Liver (tissue), 9 donors: ENCODE measurements around the gene PRICKLE4. TPM values are rescaled to one million over a fixed set of nuclear protein-coding genes. Genes with fewer than 3 reads are reported as not detected.

Source experiments
- DNase-seq: peaks from one replicate; pipeline ENCODE4 v3.0.0-alpha.2; 2017; ENCODE audit warnings: low spot score
- H3K27ac ChIP-seq, 2 donors: one replicate each; pipeline ENCODE4 v1.7.0; 2013; ENCODE audit warnings: inconsistent platforms in 2 of 2, low read length in 2 of 2, control low read depth in 1 of 2, low read depth in 1 of 2, mild to moderate bottlenecking in 1 of 2
- H3K27me3 ChIP-seq, 4 donors: one replicate each; pipeline versions ENCODE4 v1.6.1 to v1.7.0; 2013; ENCODE audit warnings: low read length in 3 of 4, inconsistent platforms in 1 of 4, mild to moderate bottlenecking in 1 of 4, moderate library complexity in 1 of 4; ENCODE audit not compliant: control insufficient read depth in 4 of 4, insufficient read depth in 4 of 4
- H3K36me3 ChIP-seq, 4 donors: one replicate each; pipeline versions ENCODE4 v1.6.1 to v1.7.0; 2013; ENCODE audit warnings: low read length in 3 of 4, mild to moderate bottlenecking in 3 of 4, low read depth in 1 of 4, moderate library complexity in 1 of 4; ENCODE audit not compliant: control insufficient read depth in 4 of 4, insufficient read depth in 3 of 4
- H3K4me1 ChIP-seq, 4 donors: one replicate each; pipeline versions ENCODE4 v1.6.1 to v1.7.0; 2013; ENCODE audit warnings: low read length in 3 of 4, mild to moderate bottlenecking in 3 of 4, moderate library complexity in 1 of 4; ENCODE audit not compliant: control insufficient read depth in 4 of 4, insufficient read depth in 4 of 4
- H3K4me3 ChIP-seq, 3 donors: one replicate each; pipeline versions ENCODE4 v1.6.1 to v1.7.0; 2013; ENCODE audit warnings: low read length in 3 of 3, control low read depth in 1 of 3, low read depth in 1 of 3, mild to moderate bottlenecking in 1 of 3
- H3K9ac ChIP-seq, 2 donors: one replicate each; pipeline ENCODE4 v1.7.0; 2013; ENCODE audit warnings: low read length in 2 of 2, mild to moderate bottlenecking in 2 of 2, moderate library complexity in 2 of 2, control low read depth in 1 of 2, low read depth in 1 of 2
- H3K9me3 ChIP-seq, 4 donors: one replicate each; pipeline versions ENCODE4 v1.6.1 to v1.7.0; 2013; ENCODE audit warnings: low read length in 3 of 4; ENCODE audit not compliant: control insufficient read depth in 4 of 4
- CTCF ChIP-seq: fragments of 150-350 bp; IDR thresholded peaks from 2 replicates; pipeline ENCODE4 v1.5.1; 2017; ENCODE audit warnings: improper control_type of control experiment, low read depth, low read length; ENCODE audit not compliant: missing input control
- EGR1 ChIP-seq, 2 donors: IDR thresholded peaks; 2 replicates each; pipeline ENCODE4 v1.6.1; 2016 to 2018; ENCODE audit warnings: antibody characterized with exemption in 2 of 2, low read depth in 2 of 2
- FOXA2 ChIP-seq: IDR thresholded peaks from 2 replicates; pipeline ENCODE4 v1.6.1; 2016; ENCODE audit warnings: antibody characterized with exemption
- GABPA ChIP-seq, 2 donors: IDR thresholded peaks in 1 of 2; conservative IDR thresholded peaks in 1 of 2; 2 replicates each; pipeline ENCODE4 v1.6.1; 2016; ENCODE audit warnings: antibody characterized with exemption in 2 of 2, mild to moderate bottlenecking in 1 of 2, moderate library complexity in 1 of 2
- HNF4G ChIP-seq: IDR thresholded peaks from 2 replicates; pipeline ENCODE4 v1.6.1; 2016; ENCODE audit warnings: antibody characterized with exemption
- JUND ChIP-seq, 2 donors: IDR thresholded peaks; 2 replicates each; pipeline ENCODE4 v1.6.1; 2016; ENCODE audit warnings: antibody characterized with exemption in 2 of 2
- MAX ChIP-seq: IDR thresholded peaks from 2 replicates; pipeline ENCODE4 v1.6.1; 2016; ENCODE audit warnings: antibody characterized with exemption
- RAD21 ChIP-seq, 2 donors: IDR thresholded peaks; 2 replicates each; pipeline ENCODE4 v1.6.1; 2016; ENCODE audit warnings: antibody characterized with exemption in 2 of 2, mild to moderate bottlenecking in 2 of 2
- RXRA ChIP-seq, 2 donors: IDR thresholded peaks; 2 replicates each; pipeline ENCODE4 v1.6.1; 2017 to 2018; ENCODE audit warnings: antibody characterized with exemption in 2 of 2, mild to moderate bottlenecking in 1 of 2
- SP1 ChIP-seq: IDR thresholded peaks from 2 replicates; pipeline ENCODE4 v1.6.1; 2018; ENCODE audit warnings: antibody characterized with exemption, mild to moderate bottlenecking
- TAF1 ChIP-seq: conservative IDR thresholded peaks from 2 replicates; pipeline ENCODE4 v1.6.1; 2016; ENCODE audit warnings: antibody characterized with exemption, mild to moderate bottlenecking
- YY1 ChIP-seq: IDR thresholded peaks from 2 replicates; pipeline ENCODE4 v1.6.1; 2016; ENCODE audit warnings: antibody characterized with exemption, mild to moderate bottlenecking
- ZBTB33 ChIP-seq: IDR thresholded peaks from 2 replicates; pipeline ENCODE4 v1.6.1; 2016; ENCODE audit warnings: antibody characterized with exemption
- WGBS: extraction: QIAGEN DNeasy Blood & Tissue Kit; methylation state at CpG from one replicate; pipeline ENCODE4 v1.1.7; 2013; 5-methylcytosine and 5-hydroxymethylcytosine counted together
- polyA plus RNA-seq, 2 donors: library from polyadenylated mRNA; stranded (reverse) in 1 of 2; unstranded in 1 of 2; fragments of 200-250 nt in 1 of 2; fragments of >200 nt in 1 of 2; fragmentation: Nextera tagmentation in 1 of 2; extraction: Ambion mirVana in 1 of 2; gene quantifications; one replicate each; pipeline versions ENCODE4 v1.2.1 to v1.2.3, GENCODE V29; 2013 to 2015
- total RNA-seq, 2 donors: library from RNA; depleted of rRNA; stranded (reverse); fragments of >200 nt; gene quantifications; one replicate each; pipeline ENCODE4 v1.2.3, GENCODE V29; 2014
- TF ChIP-seq, protein P1 (sequence below): IDR thresholded peaks from 2 replicates; pipeline ENCODE4 v1.6.1; 2016; ENCODE audit warnings: antibody characterized with exemption
- TF ChIP-seq, protein P2 (sequence below): IDR thresholded peaks from 2 replicates; pipeline ENCODE4 v1.6.1; 2016; ENCODE audit warnings: antibody characterized with exemption, mild to moderate bottlenecking
- donor health status: healthy.
- donor health status: healthy.
- donor health status: healthy.
- donor health status: healthy.
- donor health status: healthy.

PRICKLE4 gene
- total and polyA plus RNA-seq, 4 donors: 0.37 to 1.4 (median 0.98) TPM; not detected in 1

DNA sequence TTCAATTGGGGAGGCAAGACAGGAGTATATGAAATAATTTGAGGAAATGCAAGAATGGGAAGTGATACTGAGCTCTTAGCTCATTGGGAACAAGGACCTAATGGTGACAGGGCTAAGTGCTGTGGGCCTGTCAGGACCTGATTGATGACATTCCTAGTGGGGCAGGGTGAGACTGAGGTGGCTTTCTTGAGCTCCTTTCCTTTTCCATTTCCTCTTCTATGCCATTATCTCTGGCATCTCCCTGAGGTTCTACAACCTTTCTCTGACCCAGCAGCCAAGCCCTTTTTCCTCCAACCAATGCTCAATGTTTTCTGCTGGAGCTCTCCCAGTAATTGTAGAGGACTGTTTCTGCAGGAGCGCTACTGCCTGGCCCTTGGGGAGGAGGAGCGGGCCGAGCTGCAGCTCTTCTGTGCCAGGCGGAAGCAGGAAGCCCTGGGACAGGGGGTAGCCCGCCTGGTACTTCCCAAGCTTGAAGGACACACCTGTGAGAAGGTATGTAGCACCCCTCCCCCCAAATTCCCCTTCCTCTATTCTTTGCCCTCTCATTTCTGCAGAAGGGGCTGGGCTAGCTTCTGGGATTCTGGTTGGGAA lies 4.1 kb downstream of the PRICKLE4 start:
- H3K4me1 ChIP-seq: peaks cover 9 to 35% (median 25%) of the 10 kb centered on the region in 4 donors
- no peak overlapping the region for H3K9ac ChIP-seq
- H3K9me3 ChIP-seq: no peaks in the 10 kb centered on the region
- peaks cover 0 to 5% (median 4%) of the 10 kb centered on the region in 4 donors for H3K36me3 ChIP-seq
- TF ChIP-seq HNF4G (no peak), MAX (no peak), SP1 (no peak), TAF1 (no peak), YY1 (no peak), GABPA (IDR thresholded peaks at IDR 0.05 in 1 of 2, conservative IDR thresholded peaks at IDR 0.05 in 1 of 2) (no peak), RAD21 (IDR thresholded peaks at IDR 0.05) (no peak), CTCF (no peak), RXRA (IDR thresholded peaks at IDR 0.05) (no peak)
- TF ChIP-seq, protein P1, sequence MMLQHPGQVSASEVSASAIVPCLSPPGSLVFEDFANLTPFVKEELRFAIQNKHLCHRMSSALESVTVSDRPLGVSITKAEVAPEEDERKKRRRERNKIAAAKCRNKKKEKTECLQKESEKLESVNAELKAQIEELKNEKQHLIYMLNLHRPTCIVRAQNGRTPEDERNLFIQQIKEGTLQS: no peak
- TF ChIP-seq, protein P2, sequence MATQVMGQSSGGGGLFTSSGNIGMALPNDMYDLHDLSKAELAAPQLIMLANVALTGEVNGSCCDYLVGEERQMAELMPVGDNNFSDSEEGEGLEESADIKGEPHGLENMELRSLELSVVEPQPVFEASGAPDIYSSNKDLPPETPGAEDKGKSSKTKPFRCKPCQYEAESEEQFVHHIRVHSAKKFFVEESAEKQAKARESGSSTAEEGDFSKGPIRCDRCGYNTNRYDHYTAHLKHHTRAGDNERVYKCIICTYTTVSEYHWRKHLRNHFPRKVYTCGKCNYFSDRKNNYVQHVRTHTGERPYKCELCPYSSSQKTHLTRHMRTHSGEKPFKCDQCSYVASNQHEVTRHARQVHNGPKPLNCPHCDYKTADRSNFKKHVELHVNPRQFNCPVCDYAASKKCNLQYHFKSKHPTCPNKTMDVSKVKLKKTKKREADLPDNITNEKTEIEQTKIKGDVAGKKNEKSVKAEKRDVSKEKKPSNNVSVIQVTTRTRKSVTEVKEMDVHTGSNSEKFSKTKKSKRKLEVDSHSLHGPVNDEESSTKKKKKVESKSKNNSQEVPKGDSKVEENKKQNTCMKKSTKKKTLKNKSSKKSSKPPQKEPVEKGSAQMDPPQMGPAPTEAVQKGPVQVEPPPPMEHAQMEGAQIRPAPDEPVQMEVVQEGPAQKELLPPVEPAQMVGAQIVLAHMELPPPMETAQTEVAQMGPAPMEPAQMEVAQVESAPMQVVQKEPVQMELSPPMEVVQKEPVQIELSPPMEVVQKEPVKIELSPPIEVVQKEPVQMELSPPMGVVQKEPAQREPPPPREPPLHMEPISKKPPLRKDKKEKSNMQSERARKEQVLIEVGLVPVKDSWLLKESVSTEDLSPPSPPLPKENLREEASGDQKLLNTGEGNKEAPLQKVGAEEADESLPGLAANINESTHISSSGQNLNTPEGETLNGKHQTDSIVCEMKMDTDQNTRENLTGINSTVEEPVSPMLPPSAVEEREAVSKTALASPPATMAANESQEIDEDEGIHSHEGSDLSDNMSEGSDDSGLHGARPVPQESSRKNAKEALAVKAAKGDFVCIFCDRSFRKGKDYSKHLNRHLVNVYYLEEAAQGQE: no peak
- WGBS: 81% methylated on average over 5 of the region's 5 CpGs
- no peak overlapping the region for H3K4me3 ChIP-seq
- no peaks in the 10 kb centered on the region for H3K27me3 ChIP-seq
- no peak for DNase-seq
- H3K27ac ChIP-seq: no peak overlapping the region

- Histone ChIP-seq H3K27me3 (no peaks in the 10 kb centered on the region), H3K27ac (no peak overlapping the region), H3K9ac (no peak overlapping the region), H3K4me3 (no peak overlapping the region), H3K36me3 (peaks cover 0 to 11% (median 9%) of the 10 kb centered on the region in 4 donors), H3K9me3 (no peaks in the 10 kb centered on the region), H3K4me1 (peaks cover 9 to 35% (median 25%) of the 10 kb centered on the region in 4 donors)
- TF ChIP-seq FOXA2 (no peak), YY1 (no peak), HNF4G (no peak), EGR1 (IDR thresholded peaks at IDR 0.05; ENCODE audit: low read depth in 2 of 2) (no peak), MAX (no peak), JUND (IDR thresholded peaks at IDR 0.05) (no peak), ZBTB33 (no peak), RXRA (IDR thresholded peaks at IDR 0.05) (no peak), SP1 (no peak)
- TF ChIP-seq, protein P1: no peak
- WGBS: 87% methylated on average over 11 of the region's 11 CpGs
- no peak for DNase-seq
Measured at GRCh38 chr6:41785254-41785653, 4.7 kb downstream of the PRICKLE4 start.
